Left renal cortex interstitium (tissue), 4 donors: ENCODE results near the gene ZFPL1. TPM values are rescaled to one million over a fixed set of nuclear protein-coding genes. Genes with fewer than 3 reads are reported as not detected.
"Not testable (repeated sequence)": the region's sequence is repeated elsewhere in the genome, so short reads cannot be mapped to it uniquely, and the experiment has no call there.

Experiments
- DNase-seq, 4 donors: peaks; one replicate each; pipeline ENCODE4 v3.0.0-alpha.2; 2013; ENCODE audit warnings: low read depth in 4 of 4, low spot score in 2 of 4, missing footprints in 1 of 4
- polyA plus RNA-seq, 4 donors: library from polyadenylated mRNA; unstranded; fragments of 120-200 nt; gene quantifications; one replicate each; pipeline ENCODE4 v1.2.1, GENCODE V29; 2013; ENCODE audit not compliant: insufficient read length in 4 of 4

ZFPL1 gene
- polyA plus RNA-seq, 4 donors, result 27.9 to 35.9 (median 34.6) TPM

DNA sequence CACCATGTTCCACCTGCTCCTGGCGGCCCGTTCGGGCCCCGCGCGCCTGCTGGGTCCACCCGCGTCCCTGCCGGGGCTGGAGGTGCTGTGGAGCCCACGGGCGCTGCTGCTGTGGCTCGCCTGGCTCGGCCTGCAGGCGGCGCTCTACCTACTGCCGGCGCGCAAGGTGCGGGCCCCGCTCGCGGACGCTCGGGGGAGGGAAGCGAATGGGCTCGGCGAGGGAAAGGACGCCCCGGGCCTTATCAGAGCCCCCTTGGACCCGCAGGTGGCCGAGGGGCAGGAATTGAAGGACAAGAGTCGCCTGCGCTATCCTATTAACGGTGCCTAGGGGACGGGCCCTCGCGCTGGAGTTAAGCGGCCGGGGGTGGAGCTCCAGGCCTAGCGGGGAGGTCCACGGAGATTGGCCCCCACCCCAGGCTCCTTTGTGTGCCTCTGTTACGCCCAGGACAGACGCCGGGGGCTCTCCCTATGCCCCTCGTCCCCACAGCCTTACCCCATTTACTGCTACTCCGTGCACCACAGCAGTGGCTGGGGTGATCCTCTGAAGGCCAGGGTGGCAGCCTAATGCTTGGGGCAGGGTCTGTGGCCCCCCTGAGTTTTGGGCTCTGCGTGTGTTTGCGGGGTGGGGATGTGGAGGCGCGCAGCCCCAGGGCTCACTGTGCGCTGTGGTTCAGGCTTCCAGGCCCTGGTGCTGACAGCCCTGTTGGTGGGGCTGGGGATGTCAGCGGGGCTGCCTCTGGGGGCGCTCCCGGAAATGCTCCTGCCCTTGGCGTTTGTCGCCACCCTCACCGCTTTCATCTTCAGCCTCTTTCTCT, 28.7 kb downstream of the ZFPL1 start:
- no peak for DNase-seq

- DNase-seq, result no peak
These were observed 29.3 kb downstream of the ZFPL1 start for GRCh38 chr11:65113361-65113756.

DNA sequence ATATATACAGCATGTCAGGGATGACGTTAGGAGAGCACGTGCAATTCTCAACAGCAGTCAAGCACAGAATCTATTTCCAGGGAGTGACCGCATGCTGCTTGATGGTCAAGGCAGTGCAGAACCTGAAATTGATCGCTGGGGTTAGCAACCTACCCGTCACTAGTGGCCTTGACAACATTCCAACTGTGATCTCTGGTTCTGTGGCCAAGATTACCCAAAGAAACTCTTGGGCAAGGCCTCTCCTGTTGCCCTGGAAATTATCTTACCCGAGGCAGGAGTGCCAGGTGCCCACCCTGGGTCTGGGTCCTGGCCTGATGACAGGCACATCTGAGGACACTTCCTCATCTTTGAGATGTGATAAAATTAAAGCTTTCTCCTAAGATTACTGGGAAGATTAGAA, 29.8 kb downstream of the ZFPL1 start:
- DNase-seq, result no peak

DNA sequence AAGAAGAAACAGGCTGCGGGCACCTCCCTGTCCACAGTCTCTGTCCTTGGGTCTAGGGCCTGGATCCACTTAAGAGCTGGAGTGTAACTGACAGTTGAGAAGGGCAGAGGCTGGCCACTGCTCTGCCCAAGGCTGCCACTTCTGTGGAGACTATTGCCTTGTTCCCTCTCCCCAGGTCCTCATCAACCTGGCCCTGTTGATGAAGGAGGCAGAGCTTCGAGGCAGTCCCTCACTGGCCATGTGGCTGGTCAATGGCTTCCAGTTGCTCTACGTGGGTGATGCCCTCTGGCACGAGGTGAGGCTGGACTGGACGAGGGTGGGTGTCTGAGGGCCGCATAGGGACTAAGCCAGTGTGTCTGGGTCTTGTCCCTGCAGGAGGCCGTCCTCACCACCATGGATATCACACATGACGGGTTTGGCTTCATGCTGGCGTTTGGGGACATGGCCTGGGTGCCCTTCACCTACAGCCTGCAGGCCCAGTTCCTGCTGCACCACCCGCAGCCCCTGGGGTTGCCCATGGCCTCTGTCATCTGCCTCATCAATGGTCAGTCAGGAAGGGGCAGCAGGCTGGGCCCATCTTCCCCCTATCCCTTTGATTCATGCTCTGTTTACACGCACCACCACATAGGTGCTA, 30.6 kb downstream of the ZFPL1 start:
- DNase-seq, result no peak

- DNase-seq, result no peak
These were observed 31.5 kb downstream of the ZFPL1 start for GRCh38 chr11:65115361-65116082.

DNA sequence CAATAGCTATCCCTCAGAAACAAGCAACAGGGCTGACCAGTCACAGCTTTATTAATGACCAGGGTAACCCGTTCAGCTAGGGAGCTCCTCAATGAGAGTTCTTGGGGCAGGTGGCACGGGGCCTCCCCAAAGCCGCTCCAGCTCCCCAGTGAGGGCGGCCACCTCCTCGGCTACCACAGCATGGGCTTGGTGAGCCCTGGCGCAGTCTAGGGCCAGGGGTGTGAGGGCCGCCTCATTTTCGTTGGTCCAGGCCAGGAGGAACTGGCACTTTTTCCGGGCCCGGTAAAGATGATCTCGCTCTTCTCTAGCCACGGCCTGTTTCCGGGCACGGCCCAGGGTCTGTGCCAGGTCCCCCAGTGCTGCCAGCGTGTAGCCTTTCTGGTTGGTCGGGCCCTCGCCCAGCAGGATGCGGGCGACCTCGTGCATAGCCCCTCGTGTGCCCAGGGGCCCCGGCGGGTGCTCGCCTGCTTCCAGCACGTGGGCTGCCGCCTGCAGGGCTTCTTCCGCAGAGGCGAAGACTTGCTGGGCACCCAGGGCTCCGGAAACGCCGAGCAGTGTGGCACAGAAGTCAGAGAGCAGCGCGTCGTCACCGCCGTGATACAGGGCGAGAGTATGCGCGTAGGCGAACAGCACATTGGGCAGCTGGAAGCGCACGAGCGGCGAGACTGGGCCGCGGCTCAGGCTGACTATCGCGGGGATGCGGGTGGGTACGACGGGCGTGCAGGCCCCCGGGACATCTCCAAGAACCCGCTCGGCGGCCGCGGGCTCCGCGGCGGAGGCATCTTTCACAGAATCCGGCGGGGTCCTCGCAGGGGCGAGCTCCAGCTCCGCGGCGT, 32.6 kb downstream of the ZFPL1 start:
- no peak for DNase-seq

GRCh38 chr11:65117206-65118096, 33.4 kb downstream of the ZFPL1 start, which contains the start of gene ZNHIT2:
ZNHIT2 (minus strand) TSS chr11:65117701; CDS start chr11:65117653, 48 bp downstream.
- DNase-seq, result peak in 3 of 4 donors; percentile 96 to 98 (median 98)

GRCh38 chr11:65118097-65118837, 34.2 kb downstream of the ZFPL1 start:
- no peak for DNase-seq

DNA sequence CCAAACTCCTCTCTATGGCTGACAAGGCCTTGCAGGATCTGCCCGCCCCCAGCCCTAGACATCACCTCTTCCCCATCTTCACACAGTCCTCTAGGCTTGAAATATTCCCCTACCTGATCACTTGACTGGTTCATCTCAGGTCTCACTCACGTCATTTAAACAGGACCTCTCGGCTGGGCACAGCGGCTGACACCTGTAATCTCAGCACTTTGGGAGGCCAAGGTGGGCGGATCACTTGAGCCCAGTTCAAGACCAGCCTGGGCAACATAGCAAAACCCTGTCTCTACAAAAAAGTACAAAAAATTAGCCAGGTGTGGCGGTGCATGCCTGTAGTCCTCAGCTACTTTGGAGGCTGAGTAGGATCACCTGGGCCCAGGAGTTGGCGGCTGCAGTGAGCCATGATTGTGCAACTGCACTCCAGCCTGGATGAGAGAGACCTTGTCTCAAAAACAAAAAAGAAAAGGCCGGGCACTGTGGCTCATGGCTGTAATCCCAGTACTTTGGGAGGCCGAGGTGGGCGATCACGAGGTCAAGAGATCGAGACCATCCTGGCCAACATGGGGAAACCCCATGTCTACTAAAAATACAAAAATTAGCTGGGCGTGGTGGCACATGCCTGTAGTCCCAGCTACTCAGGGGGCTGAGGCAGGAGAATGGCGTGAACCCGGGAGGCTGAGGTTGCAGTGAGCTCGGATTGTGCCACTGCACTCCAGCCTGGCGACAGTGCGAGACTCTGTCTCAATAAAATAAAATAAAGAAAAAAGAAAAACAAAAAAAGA, 35.1 kb downstream of the ZFPL1 start:
- not testable (repeated sequence) for DNase-seq

GRCh38 chr11:65119670-65119995, 35.6 kb downstream of the ZFPL1 start:
- DNase-seq, result no peak

DNA sequence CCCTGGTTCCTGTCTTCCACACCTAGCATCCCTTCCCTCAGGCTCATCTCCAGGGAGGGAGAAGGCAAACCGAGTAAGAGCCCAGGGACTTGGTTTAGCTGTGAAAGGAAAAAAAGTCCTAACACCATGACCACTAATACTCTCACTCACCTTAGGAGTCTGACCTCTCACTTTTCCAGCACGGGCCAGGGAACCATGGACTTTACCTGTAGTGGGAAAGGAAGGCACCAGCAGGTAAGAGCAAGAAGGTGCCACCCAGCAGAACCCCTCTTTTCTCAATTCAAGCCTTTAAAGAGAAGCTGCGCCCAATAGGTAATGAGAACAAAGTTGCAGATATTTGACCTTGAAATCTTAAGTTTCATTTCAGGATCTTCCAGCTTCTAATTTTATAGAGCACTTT, 36.8 kb downstream of the ZFPL1 start:
- no peak for DNase-seq

DNA sequence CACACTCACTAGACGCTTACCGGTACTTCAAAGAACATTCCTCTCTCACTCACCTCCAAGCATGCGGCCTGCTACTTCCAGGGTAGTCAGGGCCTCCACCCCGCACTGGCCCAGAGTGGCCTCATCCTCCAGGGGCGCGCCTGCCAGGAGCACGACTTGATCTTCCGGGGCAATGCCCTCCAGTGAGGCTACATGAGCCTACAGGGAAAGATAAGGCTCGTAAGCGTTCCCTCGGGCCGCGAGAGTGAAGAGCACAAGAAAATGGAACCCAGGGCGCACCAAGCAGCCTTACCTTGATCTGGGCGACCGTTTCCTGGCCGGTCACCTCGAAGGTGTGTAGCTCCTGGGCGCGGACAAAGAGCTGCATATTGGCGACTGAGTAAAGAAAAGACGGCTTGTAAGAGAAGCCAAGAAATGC, 37.4 kb downstream of the ZFPL1 start:
- DNase-seq, result no peak

DNA sequence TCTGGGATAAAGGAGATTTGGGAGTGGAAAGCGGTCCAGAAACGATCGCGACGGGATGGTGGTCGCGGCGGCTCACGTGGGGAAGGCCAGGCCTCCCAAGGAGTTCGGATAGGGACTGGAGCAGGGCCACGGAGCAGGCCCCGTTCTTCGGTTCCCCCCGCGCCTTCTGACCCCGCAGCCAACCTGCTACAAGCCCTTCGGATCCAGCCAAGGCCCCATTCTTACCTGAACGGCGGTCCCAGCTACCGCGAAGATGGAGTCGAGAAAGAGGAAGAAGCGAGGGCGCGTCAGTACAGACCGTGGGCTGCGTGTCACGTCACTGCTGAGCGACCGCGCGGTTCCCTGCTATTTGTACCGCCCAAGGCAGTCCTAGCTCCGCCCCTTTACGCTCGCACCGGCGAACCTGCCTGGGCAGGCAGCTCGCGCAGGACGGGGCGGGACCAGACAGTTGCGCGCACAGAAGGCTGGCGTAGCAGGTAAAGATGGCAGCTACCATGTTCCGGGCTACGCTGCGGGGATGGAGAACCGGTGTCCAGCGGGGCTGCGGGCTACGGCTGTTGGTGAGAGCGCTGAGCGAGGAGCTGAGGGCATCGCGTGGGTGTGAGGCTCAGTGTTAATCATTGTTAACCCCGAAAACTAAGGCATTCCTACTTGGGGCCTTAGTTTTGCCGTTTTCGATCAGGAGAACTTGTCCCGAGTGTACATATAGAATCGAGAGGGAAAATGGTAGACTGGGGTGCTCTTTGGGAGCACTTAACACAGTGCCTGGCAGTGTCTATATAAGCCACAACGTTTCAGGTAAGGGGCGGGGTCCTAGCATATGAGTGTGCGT, 38.1 kb downstream of the ZFPL1 start, which contains the start of the genes FAU and MRPL49:
TSS of gene FAU (minus strand) at position 270 of the 832 bp plus-strand sequence. CDS start 321 bp downstream, outside the sequence.
TSS of gene MRPL49 (plus strand) at position 457 of the 832 bp plus-strand sequence. CDS start at position 483, 26 bp downstream.
- DNase-seq, result peak in 3 of 4 donors; percentile 92 to 96 (median 93)

- DNase-seq, result no peak
These were observed 40.6 kb downstream of the ZFPL1 start for GRCh38 chr11:65124480-65125196.

DNA sequence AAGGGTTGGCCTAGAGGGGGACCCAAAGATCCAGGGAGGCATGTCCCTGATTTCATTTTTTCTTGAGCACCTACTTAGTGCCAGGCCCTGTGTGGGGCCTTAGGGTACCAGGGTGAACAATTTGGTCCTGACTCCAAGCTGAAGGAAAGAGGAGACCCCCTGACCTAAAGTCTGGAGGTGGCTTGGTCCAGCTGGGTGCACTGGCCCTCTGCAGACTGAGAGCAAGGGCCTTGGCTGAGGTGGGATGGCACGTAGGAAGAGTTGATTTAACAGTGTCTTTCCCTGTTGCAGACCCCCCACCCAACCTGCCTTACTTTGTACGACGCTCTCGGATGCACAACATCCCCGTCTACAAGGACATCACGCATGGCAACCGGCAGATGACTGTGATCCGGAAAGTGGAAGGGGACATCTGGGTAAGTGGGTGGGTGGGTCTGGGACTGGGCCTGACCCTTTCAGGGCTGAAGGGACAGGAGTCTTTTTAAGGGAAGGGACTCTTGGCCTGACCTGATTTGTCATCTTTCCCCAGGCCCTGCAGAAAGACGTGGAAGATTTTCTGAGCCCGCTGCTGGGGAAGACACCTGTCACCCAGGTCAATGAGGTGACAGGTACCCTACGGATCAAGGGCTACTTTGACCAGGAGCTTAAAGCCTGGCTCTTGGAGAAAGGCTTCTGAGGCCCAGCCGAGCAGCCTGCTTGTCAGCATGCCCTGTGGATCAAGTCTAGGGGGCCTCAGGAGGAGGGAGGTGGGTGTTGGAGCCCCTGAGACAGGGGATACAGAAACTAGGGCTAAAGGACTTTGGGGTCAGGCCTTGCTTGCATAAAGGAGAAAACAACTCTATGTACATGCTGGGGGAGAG, 41.4 kb downstream of the ZFPL1 start:
- DNase-seq, result no peak
